Midbrain (tissue), 1 donor: ENCODE data around the gene PLA2G2E.

Experiments
- DNase-seq: peaks from one replicate; lab custom pipeline; 2025; lab: John Stamatoyannopoulos, UW

Gene PLA2G2E

GRCh38 chr1:19923137-19923952 lies at the start of gene PLA2G2E:
Gene PLA2G2E, minus strand, starts transcription at chr1:19923617. Its CDS starts 58 bp downstream, at chr1:19923559.
- DNase-seq = no peak

GRCh38 chr1:19971664-19972063 lies 48.2 kb upstream of the PLA2G2E start:
- no peak for DNase-seq

- no peak for DNase-seq
These were observed 46.7 kb upstream of the PLA2G2E start for GRCh38 chr1:19969898-19970660.

GRCh38 chr1:19967808-19968207 lies 44.4 kb upstream of the PLA2G2E start:
- DNase-seq = no peak

- DNase-seq = no peak
These were observed 41.1 kb upstream of the PLA2G2E start for GRCh38 chr1:19964542-19964941.

GRCh38 chr1:19963636-19964035 lies 40.2 kb upstream of the PLA2G2E start:
- no peak for DNase-seq

GRCh38 chr1:19960591-19960990 lies 37.2 kb upstream of the PLA2G2E start:
- DNase-seq = no peak

GRCh38 chr1:19957779-19958178 lies 34.4 kb upstream of the PLA2G2E start:
- DNase-seq = no peak

GRCh38 chr1:19955534-19956170 lies 32.2 kb upstream of the PLA2G2E start:
- DNase-seq = no peak

- DNase-seq = no peak
These were observed 30.6 kb upstream of the PLA2G2E start for GRCh38 chr1:19954059-19954458.

- no peak for DNase-seq
These were observed 25.6 kb upstream of the PLA2G2E start for GRCh38 chr1:19949016-19949415.

- no peak for DNase-seq
These were observed 23.6 kb upstream of the PLA2G2E start for GRCh38 chr1:19946971-19947370.

GRCh38 chr1:19946331-19946751 lies 22.9 kb upstream of the PLA2G2E start:
- no peak for DNase-seq

GRCh38 chr1:19945914-19946313 lies 22.5 kb upstream of the PLA2G2E start:
- DNase-seq = no peak

- no peak for DNase-seq
These were observed 19.2 kb upstream of the PLA2G2E start for GRCh38 chr1:19942657-19943056.

GRCh38 chr1:19942088-19942487 lies 18.7 kb upstream of the PLA2G2E start:
- DNase-seq = no peak

- no peak for DNase-seq
These were observed 17.8 kb upstream of the PLA2G2E start for GRCh38 chr1:19941206-19941568.

- DNase-seq = no peak
These were observed 17.2 kb upstream of the PLA2G2E start for GRCh38 chr1:19940486-19941205.

- DNase-seq = no peak
These were observed 15.1 kb upstream of the PLA2G2E start for GRCh38 chr1:19938472-19938871.

GRCh38 chr1:19936061-19936750 lies 12.8 kb upstream of the PLA2G2E start:
- no peak for DNase-seq

- no peak for DNase-seq
These were observed 10.9 kb upstream of the PLA2G2E start for GRCh38 chr1:19934336-19934735.

- DNase-seq = no peak
These were observed 9.4 kb upstream of the PLA2G2E start for GRCh38 chr1:19932866-19933265.
